ENCODE results near the gene SERPINA1.
"Not testable (repeated sequence)": the region's sequence is repeated elsewhere in the genome, so short reads cannot be mapped to it uniquely, and the experiment has no call there.

SERPINA1 gene

DNA sequence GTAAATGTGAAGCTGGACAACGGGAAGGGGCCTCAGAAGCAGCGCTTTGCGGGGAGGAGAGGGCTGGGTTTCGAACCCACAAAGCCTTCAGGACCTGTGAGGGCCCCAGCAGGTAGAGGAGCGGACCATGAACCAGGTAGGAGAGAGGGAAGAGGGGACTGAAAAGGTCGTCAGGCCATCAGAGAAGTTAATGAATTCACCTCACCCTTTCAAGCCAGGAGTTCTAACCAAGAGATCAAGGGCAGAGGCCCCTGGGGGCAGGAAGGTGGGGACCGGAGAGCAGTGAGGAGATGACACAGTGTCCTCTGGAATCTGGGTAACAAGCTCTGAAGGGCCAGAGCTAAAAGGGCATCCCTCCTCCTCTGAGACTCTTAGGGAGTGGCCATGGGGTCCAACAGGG lies 19.4 kb downstream of the SERPINA1 start:
- no peak for DNase-seq

- no peak for DNase-seq
These were observed 20.2 kb downstream of the SERPINA1 start for GRCh38 chr14:94368243-94368590.

- DNase-seq, result no peak
These were observed 20.8 kb downstream of the SERPINA1 start for GRCh38 chr14:94367347-94368242.

DNA sequence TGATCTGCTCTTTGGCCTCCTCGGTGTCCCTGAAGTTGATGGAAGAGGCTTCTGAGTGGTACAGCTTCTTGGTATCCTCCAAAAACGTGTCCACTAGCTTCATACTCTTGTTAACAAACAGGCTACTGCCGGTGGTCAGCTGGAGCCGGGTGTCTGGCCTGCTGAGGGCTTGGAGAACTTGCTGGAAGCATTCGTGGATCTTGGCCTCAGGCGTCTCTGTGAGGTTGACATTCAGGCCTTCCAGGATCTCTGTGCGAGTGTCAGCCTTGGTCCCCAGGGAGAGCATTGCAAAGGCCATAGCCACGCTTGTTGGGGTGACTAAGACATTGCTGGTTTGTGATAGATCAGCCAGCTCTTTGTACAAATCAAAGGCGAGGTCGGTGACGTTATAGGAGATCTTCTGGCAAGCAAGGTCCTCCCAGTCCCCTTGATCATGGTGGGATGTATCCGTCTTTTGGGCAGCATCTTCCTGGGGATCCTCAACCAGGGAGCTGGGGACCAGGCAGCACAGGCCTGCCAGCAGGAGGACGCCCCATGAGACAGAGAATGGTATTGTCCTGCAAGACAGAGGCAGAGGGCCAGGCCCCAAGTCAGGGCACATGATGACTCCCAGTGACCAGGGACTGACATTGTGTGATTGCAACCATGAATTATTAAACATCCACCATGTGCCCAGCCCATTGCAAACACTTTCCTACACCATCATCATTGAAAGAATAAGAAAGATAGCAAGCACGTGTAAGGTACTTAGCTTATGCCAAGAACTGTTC lies 22.1 kb downstream of the SERPINA1 start, which contains the start of gene SERPINA2:
SERPINA2 (minus strand) TSS at position 553 of the 770 bp plus-strand sequence.
- DNase-seq, result no peak

DNA sequence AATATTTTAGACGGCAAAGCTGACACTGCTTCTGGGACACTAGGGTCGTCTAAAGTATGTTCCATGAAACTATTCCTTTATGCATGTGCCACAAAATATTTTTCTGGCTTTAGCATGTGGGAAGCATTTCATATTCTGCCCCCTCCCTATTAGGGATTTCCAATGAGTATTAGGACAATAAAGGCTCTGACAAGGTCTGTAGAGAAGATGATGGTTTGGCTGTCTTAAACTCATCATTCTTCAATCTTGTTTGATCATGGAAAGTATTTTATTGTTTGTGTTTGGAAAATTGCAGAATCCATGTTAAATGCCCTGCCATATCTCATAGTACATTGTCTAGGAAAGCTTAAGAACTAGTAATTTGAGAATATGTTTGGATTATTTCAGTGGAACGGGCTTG lies 22.8 kb downstream of the SERPINA1 start:
- no peak for DNase-seq

DNA sequence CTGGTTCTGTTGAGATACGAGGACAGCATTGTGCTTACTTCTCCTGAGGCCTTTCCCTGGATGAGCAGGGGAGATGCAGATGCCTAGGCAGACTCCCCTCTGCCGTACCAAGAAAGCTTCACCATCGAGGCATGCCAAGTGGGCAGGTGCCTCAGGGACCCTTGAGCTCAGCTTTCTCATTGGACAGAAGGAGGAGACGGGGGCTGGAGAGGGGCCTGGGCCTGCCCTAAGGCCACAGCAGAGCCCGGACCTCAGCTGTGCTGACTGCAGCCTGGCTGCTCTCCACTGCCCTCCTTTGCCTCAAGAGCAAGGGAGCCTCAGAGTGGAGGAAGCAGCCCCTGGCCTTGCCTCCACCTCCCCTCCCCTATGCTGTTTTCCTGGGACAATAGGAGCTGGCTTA lies 23.4 kb downstream of the SERPINA1 start:
- no peak for DNase-seq

- DNase-seq, result no peak
These were observed 24.4 kb downstream of the SERPINA1 start for GRCh38 chr14:94364037-94364436.

- no peak for DNase-seq
These were observed 25.2 kb downstream of the SERPINA1 start for GRCh38 chr14:94363151-94363624.

GRCh38 chr14:94362614-94363133 lies 25.7 kb downstream of the SERPINA1 start:
- no peak for DNase-seq

DNA sequence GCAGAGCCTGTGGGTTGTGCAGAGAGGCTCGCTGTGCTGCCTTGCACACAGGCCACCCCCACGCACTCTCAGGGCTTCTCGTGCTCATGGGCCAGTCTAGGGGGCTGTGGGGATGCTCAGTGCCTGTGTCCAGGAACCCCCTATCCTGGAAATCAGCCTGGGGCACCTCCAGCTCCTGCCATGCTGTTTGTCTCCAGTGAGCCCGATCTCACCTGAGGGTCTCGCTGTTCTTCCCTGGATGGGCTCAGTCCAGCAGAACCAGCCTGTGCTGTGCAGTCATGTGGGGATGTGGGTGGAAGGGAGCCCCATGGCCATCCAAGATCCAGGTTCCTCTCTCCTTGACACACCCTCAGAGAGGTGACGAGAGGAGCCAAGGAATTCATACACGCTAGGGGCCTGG lies 26.7 kb downstream of the SERPINA1 start:
- DNase-seq, result no peak

DNA sequence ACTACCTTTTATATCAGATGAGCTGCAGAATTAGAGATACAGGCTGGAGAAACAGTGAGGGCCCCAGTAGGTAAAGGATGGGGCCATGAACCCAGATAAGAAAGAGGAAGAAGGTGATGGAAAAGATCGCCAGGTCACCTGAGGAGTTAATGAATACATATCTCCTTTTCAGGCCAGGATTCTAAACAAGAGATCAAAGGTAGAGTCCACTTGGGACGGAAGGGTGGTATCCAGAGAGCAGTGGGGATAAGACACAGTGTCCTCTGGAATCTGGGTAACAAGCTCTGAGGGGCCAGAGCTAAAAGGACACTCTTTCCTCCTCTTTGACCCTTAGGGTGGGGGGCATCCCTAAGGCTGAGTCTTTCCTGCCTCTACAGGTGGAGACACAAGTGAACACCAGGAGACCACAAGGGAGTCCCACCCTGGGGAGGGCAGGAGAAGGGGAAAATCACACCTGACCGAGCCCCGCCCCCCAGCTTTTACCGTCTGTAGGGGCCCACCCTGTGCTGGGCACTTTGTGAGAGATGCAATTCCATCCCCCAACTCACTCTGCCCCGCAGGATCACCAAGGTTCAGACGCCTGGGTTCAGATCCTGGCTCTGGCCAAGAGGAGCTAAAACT lies 27.3 kb downstream of the SERPINA1 start:
- no peak for DNase-seq

DNA sequence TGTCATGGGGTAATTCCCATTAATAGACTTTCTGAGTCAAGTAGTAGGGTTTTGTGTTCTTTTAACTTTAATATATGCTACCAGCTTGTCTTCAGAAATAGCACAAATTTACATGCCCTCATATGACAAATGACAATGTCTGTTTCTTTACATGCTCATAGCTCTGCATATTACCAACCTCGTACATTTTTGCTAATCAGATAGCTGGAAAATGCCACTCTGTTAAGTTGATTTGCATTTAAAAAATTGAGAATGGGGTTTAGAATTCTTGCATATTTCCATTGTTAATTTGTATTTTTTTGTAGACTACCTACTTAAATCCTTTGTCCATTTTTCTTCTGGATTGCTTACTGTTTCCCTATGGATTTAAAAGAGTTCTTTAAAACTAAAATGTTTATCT lies 31.2 kb downstream of the SERPINA1 start:
- no peak for DNase-seq

- DNase-seq, result no peak
These were observed 31.9 kb downstream of the SERPINA1 start for GRCh38 chr14:94356379-94357056.

GRCh38 chr14:94355191-94355794 lies 33.1 kb downstream of the SERPINA1 start:
- no peak for DNase-seq

DNA sequence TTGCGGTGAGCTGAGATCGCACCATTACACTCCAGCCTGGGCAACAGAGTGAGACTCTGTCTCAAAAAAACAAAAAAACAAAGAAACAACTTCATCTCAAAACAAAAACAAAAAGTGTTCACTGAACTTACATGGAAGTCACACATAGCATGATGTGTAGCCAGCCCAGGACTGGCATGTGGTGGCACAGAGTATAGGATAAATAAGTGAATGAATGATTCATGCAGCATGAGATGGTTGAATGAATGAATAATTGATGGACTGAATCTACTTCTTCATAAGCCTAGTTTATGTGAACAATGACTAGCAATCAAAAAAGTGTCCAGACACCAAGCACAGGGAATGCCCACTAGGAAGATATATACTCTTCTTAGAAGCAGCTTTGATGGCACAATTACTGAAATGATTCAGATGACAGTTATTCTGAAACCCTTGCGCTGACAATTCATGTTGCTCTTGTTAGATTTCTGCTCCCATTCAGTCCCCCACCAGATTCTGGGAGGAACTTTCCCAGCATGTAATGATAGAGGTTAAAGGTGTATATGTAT lies 33.7 kb downstream of the SERPINA1 start:
- no peak for DNase-seq

DNA sequence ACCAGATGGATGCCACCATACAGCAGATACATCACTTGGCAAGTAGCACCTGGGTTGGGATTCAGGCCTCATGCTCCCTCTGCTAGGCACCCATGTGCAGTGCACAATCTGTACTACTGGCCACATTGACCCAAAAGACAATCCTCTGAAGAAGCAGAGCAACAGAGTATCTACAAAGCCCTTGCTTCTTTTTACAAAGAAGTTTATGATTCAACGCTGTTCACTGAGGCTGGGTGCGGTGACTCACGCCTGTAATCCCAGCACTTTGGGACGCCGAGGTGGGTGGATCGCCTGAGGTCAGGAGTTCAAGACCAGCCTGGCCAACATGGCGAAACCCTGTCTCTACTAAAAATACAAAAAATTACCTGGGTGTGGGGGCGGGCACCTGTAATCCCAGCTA lies 34.2 kb downstream of the SERPINA1 start:
- not testable (repeated sequence) for DNase-seq

DNA sequence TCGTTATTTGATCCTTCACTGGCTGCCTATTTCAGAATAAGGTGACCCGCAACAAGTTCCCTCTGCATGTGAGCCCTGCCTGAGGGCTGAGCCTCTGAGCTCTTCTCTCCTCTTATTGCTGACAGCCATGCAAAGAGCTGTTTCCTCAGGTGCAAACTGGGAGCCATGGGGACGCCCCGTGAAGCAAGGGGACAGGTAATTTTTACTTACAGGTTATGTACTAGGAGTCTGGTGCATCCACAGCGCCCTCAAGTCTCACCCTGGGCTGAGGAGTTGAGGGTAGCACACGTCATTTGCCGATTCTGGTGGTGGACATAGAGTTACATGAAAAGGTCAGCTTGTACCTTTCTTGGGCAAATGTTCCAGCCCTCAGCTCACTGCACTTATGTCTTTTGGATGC lies 39.1 kb downstream of the SERPINA1 start:
- DNase-seq, result no peak

DNA sequence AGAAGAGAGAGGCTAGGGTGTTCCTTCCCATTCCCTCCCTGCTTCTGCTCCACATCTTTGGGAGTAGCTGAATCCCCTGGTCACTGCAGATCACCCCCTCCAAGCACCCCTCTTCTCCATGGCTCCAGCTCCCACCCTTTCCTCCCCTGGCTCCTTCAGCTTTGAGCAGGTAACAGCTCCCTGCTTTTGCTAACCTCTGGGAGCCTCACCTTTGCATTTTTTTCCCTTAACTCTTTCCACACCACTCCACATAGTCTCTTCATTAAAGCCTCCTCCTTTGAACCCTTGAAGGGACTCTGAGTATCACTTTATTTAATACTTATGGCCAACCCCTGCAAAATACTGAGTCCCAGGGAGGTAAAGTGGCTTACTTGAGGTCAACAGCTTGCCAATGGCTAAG lies 39.6 kb downstream of the SERPINA1 start:
- DNase-seq, result no peak

DNA sequence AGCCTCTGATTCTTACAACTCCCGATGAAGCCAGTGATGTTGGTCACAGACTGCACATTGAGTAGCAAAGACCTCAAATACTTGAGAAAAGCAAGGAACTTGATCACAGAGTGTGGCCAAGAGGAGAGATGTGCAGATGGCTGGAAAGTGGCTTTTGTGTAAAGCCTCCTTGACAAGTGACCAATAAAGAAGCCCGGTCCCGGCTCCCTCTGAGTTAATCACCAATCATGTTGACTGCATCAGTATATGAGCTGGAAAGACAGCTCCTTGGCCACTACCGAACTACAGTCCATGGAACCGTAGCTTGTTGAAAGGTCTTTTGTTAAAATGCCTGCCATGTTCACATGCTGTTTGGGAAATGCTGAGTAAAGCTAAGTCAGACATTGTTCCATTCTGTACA lies 41.6 kb downstream of the SERPINA1 start:
- DNase-seq, result no peak

GRCh38 chr14:94346065-94346786 lies 42.2 kb downstream of the SERPINA1 start:
- DNase-seq, result not testable (repeated sequence)

Measured in NCI-H2029 (cell line).